Left lung (tissue), 10 donors: ENCODE data around the gene MRI1. TPM values are rescaled to one million over a fixed set of nuclear protein-coding genes. Genes with fewer than 3 reads are reported as not detected.

Experiments used
- ATAC-seq: fragments of 200-7000 bp; cut with Tn5 transposase; one replicate; pipeline ENCODE4 v1.9.1; 2020; ENCODE audit warnings: moderate library complexity
- DNase-seq, 4 donors: peaks; one replicate each; pipeline ENCODE4 v3.0.0-alpha.2; 2013 to 2020
- H3K27ac ChIP-seq, 2 donors: fragments of 200-600 bp; sonication (generic) in 1 of 2; one replicate each; pipeline versions ENCODE4 v1.5.0 to v1.8.0; 2020 to 2021
- H3K27me3 ChIP-seq, 2 donors: fragments of 200-600 bp; sonication (generic) in 1 of 2; one replicate each; pipeline versions ENCODE4 v1.5.0 to v1.8.0; 2020 to 2021
- H3K36me3 ChIP-seq, 2 donors: fragments of 200-600 bp; sonication (generic) in 1 of 2; one replicate each; pipeline versions ENCODE4 v1.5.0 to v1.8.0; 2020 to 2021
- H3K4me1 ChIP-seq, 2 donors: fragments of 200-600 bp; one replicate each; pipeline ENCODE4 v1.8.0; 2021
- H3K4me3 ChIP-seq, 2 donors: fragments of 200-600 bp; sonication (generic) in 1 of 2; one replicate each; pipeline versions ENCODE4 v1.5.0 to v1.8.0; 2020 to 2021; ENCODE audit warnings: mild to moderate bottlenecking in 1 of 2
- H3K9me3 ChIP-seq, 2 donors: fragments of 200-600 bp; sonication (generic) in 1 of 2; one replicate each; pipeline versions ENCODE4 v1.5.0 to v1.8.0; 2020 to 2021
- CTCF ChIP-seq, 2 donors: fragments of 200-600 bp; sonication (generic) in 1 of 2; IDR thresholded peaks; one replicate each; pipeline versions ENCODE4 v1.5.0 to v1.8.0; 2021; ENCODE audit warnings: antibody characterized with exemption in 2 of 2
- intact Hi-C, 2 donors: fragments of 100-400 bp; cut with DNase I; formaldehyde crosslinking; loops; one replicate each; pipeline versions ENCODE4 v1.11.2 to v1.14.2; 2022
- polyA plus RNA-seq, 6 donors: library from polyadenylated mRNA; unstranded; fragments of 120-200 nt; gene quantifications; one replicate each; pipeline ENCODE4 v1.2.1, GENCODE V29; 2013; ENCODE audit not compliant: insufficient read length in 6 of 6
- total RNA-seq, 2 donors: library from RNA; stranded (reverse); fragmentation: NEBNext Ultra II Directional; extraction: Animal tissue kit (Norgen Biotek cat#: 25700); gene quantifications; one replicate each; pipeline ENCODE4 v1.2.1, GENCODE V29; 2021
- donor health status: DM: no; HTN: yes; CAD: no.
- donor health status: DM: no; HTN: no; CAD: no.

Gene MRI1
- total and polyA plus RNA-seq, 8 donors: 29.0 to 76.7 (median 47.9) TPM

GRCh38 chr19:13723206-13723605, 41.1 kb upstream of the MRI1 start:
- H3K9me3 ChIP-seq: no peaks in the 10 kb centered on the region
- no peak for ATAC-seq
- no peak for TF ChIP-seq CTCF (IDR thresholded peaks at IDR 0.05)
- no peak for DNase-seq
- intact Hi-C loops: loop anchor here in 1 of 2 donors (5.0 kb wide), 1 partner anchor 126 kb away; no protein-coding TSS in a partner anchor
- no peaks in the 10 kb centered on the region for H3K4me1 ChIP-seq
- peaks cover 0 to 6% of the 10 kb centered on the region in 2 donors for H3K27me3 ChIP-seq
- no peak overlapping the region for H3K4me3 ChIP-seq
- H3K36me3 ChIP-seq: no peaks in the 10 kb centered on the region
- H3K27ac ChIP-seq: no peak overlapping the region

DNA sequence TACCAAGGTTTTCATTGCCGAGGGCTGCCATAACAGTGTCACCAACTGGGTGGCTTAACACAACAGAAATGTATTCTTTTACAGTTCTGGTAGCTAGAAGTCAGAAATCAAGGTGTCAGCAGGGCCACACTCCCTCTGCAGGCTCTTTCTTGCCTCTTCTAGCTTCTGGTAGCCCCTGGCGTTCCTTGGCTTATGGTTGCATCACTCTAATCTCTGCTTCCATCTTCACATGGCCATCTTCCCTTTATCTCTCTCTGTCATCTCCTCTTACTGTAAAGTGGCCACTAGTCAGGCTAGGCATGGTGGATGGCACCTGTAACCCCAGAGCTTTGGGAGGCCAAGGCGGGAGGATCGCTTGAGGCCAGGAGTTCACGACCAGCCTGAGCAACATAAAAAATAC, 38.0 kb upstream of the MRI1 start:
- Histone ChIP-seq H3K9me3 (no peaks in the 10 kb centered on the region), H3K27me3 (no peaks in the 10 kb centered on the region), H3K36me3 (no peaks in the 10 kb centered on the region), H3K4me3 (no peak overlapping the region), H3K27ac (no peak overlapping the region), H3K4me1 (peaks cover 8 to 17% of the 10 kb centered on the region in 2 donors)
- intact Hi-C loops: no loop called here
- DNase-seq (no peak), ATAC-seq (no peak)
- TF ChIP-seq CTCF (IDR thresholded peaks at IDR 0.05): no peak

- TF ChIP-seq CTCF (IDR thresholded peaks at IDR 0.05): no peak
- Histone ChIP-seq H3K36me3 (no peaks in the 10 kb centered on the region), H3K4me1 (peaks cover 11 to 28% of the 10 kb centered on the region in 2 donors), H3K4me3 (no peak overlapping the region), H3K27me3 (no peaks in the 10 kb centered on the region), H3K9me3 (no peaks in the 10 kb centered on the region), H3K27ac (no peak overlapping the region)
- intact Hi-C loops: no loop called here
- DNase-seq (no peak), ATAC-seq (no peak)
Measured at GRCh38 chr19:13727798-13728197, 36.5 kb upstream of the MRI1 start.

GRCh38 chr19:13729859-13730258, 34.5 kb upstream of the MRI1 start:
- H3K4me1 ChIP-seq: peaks cover 11 to 28% of the 10 kb centered on the region in 2 donors
- intact Hi-C loops: no loop called here

More at GRCh38 chr19:13729859-13730258, 34.5 kb upstream of the MRI1 start:
- no peak for ATAC-seq
- peak overlapping the region in 1 of 2 donors; percentile 28 for H3K27ac ChIP-seq
- H3K9me3 ChIP-seq: no peaks in the 10 kb centered on the region
- H3K27me3 ChIP-seq: no peaks in the 10 kb centered on the region
- no peaks in the 10 kb centered on the region for H3K36me3 ChIP-seq
- H3K4me3 ChIP-seq: no peak overlapping the region
- no peak for DNase-seq
- no peak for TF ChIP-seq CTCF (IDR thresholded peaks at IDR 0.05)
